CD4-positive, alpha-beta T cell treated with Interferon alpha-2 for 1 hour (primary cell): ENCODE measurements around the gene SULF2.
A peak's percentile ranks its signal among the peaks of the same experiment; 100 is the strongest.

ENCODE experiments used
- DNase-seq, 2 donors: peaks; one replicate each; pipeline ENCODE4 v3.0.0-alpha.2; 2020 to 2022

The SULF2 gene

DNA sequence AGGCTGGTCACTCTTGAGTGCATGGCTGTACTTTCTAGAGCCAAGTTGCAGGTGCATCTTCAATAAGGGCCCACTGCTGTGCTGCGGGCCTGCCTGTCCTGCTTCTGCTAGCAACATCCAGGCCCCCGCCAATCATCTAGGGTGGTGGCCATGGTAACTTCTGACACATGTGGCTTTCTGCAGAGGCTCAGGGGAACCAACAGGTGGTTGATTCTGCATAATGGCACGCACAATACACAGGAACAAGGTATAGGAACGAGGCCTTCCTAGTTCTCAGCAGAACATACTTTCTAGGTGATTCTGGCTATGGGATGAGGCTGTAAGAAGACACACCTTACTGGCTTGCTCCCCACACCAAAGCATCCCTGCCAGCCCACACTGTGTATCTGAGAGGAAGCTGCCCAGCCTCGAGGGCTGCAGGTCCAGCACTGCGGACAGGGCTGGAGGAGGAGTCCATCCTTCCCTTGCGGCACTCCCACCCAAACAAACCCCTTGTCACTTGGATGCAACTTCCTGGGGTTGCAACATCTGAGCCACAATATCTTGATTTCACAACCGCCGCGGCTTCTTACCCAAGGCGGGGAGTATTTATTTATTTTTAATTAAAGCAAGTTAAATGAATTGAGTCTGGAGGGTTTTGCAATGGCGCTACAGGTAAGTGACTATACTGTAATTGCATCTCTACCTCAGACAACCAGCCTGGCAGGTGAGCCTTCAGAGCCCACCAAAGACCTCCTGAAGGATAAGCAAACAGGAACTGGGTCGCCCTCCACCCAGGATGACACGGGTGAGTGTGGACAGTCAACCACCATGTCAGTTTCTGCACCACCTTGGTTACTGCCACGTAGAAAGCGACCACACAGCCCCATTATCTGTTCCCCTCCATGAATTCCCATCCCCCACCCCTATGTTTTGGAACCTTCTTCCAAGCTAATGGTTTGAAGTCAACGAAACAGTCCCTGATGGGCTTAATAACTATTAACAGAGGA is 49.6 kb downstream of the SULF2 start:
- peak; percentile 18 to 58 for DNase-seq

DNA sequence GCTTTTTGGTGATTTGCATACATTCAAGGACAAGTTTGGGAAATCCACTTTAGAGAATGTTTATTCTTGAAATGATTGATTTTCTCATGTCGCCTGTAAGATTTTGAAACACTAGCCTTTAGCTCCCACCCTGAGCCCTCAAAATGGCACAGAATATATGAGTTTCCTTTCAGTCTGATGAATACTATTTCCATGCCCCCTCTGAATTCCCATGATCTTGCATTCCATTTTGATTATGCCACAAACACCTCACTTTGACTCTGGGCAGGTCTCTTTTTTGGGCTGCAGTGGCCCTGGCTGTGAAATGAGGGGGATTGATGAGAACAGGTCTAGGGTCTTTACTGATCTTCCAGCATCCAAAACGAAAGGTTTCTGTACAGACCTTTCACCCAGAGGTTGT is 50.4 kb downstream of the SULF2 start:
- no peak for DNase-seq

DNA sequence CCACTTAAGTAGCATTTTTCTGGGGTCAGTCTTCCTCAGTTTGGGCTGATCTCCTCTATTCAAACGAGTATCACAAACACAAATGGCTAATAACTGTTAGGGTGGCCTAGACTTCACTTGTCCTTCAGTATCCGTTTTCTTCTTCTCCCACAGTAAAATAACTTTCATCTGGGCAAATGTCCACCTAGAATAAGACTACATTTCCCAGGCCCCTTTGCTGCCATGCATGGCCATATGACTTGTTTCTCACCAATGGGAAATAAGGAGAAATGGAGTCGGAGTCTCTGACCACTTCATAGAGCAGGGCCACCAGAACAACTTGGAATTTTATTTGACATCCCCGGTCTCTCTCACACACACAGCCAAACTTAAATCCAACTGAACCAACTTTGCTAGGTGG is 51.4 kb downstream of the SULF2 start:
- no peak for DNase-seq

DNA sequence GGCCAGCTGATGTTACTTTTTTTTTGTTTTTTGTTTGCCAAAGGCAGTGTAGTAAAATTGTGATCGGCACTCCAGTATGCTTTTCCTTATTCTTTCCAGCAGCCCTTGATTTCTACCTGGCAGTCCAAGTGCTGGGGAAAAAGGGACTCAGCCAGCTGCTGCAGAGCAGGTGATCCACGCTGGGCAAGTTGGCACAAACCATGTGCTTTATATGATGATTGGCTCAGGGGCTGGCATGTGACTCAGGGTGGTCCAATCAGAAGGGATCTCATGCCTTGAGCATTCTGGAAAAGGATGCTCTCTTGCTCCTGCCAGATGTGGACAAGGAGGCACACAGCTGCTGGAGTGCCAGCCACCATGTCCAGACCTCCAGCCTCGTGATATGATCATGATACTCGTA is 54.5 kb downstream of the SULF2 start:
- no peak for DNase-seq

DNA sequence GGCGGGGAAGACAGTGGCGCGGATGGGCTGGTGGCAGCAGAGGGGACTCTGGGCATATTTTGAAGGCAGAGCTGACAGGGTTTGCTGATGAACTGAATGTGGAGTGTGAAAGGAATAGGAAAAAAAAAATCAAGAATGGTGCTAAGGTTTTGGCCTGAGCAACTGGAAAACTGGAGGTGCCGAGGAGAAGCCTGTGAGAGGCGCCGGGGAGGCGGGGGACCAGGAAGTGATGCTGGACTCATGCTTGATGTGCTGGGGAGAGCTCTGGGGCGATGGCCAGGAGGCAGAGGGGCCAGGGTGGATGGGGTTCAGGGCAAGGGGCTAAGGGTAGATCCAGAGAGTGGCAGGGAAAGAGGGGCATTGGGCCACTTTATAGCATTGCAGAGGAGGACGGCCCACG is 55.8 kb downstream of the SULF2 start:
- no peak for DNase-seq

GRCh38 chr20:47727909-47728361 is 57.3 kb downstream of the SULF2 start:
- DNase-seq: no peak

- DNase-seq: peak; percentile 79 to 90
These were observed 58.0 kb downstream of the SULF2 start for GRCh38 chr20:47727170-47727880.

DNA sequence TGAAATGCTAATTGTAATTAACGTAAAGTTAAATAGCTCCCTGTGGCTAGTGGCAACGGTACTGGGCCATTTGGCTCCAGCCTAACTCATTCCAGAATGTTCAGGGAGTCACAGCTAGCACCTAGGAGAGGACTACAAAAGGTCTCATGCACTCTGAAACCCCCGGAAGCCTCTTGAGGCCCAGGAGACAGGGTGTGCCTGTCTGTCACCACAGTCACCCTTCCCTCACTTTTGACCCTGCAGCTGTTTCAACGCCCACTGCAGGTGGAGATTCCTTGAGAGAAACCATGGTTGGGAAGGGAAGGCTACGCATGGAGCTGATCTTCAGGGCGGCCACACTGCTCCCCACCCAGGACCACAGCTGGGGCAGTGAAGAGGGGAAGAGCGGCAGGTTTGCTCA is 58.6 kb downstream of the SULF2 start:
- DNase-seq: no peak

- DNase-seq: peak; percentile 83 to 87
These were observed 59.9 kb downstream of the SULF2 start for GRCh38 chr20:47725248-47725973.

GRCh38 chr20:47724910-47725247 is 60.4 kb downstream of the SULF2 start:
- DNase-seq: no peak

- no peak for DNase-seq
These were observed 60.9 kb downstream of the SULF2 start for GRCh38 chr20:47724396-47724795.

DNA sequence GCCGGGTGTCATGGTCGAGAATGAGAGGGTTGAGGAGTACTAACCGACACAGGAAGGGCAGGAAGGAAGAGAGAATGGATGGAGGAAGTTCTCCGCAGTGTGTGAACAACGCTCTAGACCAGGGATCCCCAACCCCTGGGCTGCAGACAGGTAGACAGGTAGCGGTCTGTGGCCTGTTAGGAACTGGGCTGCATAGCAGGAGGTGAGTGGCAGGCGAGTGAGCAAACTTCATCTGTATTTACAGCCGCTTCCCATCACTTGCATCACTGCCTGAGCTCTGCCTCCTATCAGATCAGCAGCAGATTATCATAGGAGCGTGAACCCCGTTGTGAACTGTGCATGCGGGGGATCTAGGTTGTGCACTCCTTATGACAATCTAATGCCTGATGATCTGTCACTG is 62.0 kb downstream of the SULF2 start:
- DNase-seq: no peak

- DNase-seq: no peak
These were observed 64.4 kb downstream of the SULF2 start for GRCh38 chr20:47720636-47721427.

DNA sequence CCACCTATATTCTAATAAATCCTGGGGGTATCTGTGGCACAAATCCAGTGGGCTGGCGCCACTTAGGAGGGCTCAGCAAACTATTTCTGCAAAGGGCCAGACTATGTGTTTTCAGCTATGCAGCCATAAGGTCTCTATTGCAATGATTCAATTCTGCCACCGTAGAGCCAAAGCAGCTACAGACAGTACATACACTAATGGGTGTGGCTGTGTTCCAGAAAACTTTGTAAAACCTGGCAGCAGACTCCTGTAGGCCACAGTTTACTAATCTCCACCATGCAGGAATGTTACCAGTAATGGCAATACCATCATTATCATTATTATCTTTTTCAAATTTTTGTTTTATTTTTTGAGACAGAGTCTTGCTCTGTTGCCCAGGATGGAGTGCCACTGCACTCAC is 65.7 kb downstream of the SULF2 start:
- DNase-seq: no peak

DNA sequence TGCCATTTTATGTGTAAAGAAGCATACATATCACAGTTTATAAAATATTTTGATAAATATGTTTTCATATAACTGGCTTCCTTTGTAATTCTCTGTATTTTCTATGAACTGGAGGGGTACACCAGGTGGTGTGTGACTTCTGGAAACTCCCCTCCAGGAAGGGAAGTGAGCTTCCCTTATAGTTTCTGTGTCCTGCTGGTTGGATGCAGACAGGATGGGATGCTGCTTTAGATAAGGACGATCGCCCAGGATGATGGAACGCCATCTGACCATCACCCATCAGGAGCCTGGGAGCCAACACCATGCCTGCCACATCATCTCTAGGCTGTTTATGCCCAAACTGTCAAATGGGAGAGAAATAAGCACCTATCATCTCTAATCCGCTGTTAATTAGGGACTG is 66.1 kb downstream of the SULF2 start:
- DNase-seq: no peak

- no peak for DNase-seq
These were observed 66.9 kb downstream of the SULF2 start for GRCh38 chr20:47718398-47718797.

GRCh38 chr20:47717421-47717820 is 67.9 kb downstream of the SULF2 start:
- no peak for DNase-seq

DNA sequence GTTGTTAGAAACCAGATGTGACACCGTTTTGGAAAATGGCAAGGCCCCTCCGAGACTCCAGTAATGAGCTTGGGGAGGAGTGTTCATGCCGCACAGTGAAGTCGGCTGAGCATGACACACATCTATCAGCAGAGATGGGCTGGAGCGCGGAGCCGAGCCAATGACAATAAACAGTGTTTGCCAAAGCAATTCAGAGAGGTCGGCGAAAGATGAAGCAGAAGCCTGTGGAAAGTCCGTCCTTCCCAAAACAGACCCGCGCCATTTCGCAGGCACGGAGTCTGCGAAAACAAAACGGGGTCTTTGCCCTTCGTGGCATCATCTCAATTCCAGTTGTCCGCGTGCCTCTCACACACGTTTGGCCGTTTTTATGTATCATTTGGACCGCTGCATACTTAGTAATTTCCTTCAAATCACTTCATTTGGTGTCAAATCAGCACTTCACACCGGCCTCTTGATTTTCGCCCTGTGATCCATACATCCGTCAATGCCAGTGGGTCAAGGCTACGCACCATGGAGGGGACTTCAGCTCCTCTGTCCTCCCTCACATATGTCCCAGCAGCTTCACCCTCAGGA is 71.3 kb downstream of the SULF2 start:
- DNase-seq: no peak

DNA sequence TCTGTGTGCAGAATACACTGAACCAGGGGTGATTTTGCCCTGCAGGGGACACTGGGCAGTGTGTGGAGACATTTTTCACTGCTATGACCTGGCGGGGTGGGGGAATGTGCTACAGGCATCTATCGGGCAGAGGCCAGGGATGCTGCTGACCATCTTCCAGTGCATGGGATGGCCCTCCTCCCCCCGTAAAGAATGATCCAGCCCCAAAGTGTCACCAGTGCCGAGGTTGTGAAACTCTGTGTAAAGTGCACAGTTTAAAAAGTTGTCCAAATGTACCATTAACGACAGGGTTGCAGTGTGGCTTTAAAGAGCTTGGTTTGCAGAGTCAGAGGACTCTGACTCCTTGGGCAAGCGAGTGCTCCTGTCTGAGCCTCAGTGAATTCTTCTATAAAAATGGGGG is 72.1 kb downstream of the SULF2 start:
- no peak for DNase-seq

DNA sequence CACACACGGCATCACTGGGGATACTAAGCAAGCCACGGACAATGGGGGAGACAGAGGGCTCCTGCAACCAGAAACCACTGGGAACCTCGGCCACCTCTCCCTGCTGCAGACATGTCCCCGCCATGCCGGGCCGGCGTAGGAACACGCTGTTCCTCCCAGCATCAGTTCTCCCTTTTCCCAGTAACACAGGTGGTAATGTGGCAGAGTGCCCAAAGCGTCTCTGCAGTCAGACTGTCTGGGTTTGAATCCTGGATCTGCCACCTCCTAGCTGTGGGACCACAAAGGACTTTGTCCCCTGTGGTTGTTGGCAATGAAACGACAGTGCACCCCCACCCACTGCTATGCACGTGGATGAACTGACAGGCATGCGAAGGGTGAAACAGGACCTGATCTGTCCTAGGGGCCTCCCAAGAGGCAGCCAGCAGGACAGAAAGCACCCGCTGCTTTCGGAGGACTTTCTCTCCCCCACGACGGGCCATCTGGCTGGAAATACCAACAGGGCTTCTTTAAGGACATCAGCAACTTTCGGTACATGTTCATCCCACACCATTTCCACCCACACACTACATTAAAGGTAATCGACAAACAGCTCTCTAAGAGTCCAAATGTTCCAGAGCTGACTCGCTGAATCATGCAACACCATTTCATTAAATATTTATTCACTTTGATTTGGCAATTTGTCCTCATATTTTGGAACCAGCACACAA is 74.1 kb downstream of the SULF2 start:
- DNase-seq: no peak

- no peak for DNase-seq
These were observed 74.6 kb downstream of the SULF2 start for GRCh38 chr20:47710665-47711045.
